Upper lobe of right lung (tissue), 1 donor: ENCODE results near the gene OSGEP. TPM values are rescaled to one million over a fixed set of nuclear protein-coding genes. Genes with fewer than 3 reads are reported as not detected.

ENCODE experiments used
- ATAC-seq: fragments of 200-7000 bp; cut with Tn5 transposase; one replicate; pipeline ENCODE4 v1.9.1; 2020; ENCODE audit warnings: mild to moderate bottlenecking, moderate library complexity
- DNase-seq: peaks from one replicate; pipeline ENCODE4 v3.0.0-alpha.2; 2020
- H3K27ac ChIP-seq: fragments of 200-600 bp; one replicate; pipeline ENCODE4 v1.8.0; 2022
- H3K27me3 ChIP-seq: fragments of 200-600 bp; one replicate; pipeline ENCODE4 v1.8.0; 2022; ENCODE audit warnings: mild to moderate bottlenecking
- H3K36me3 ChIP-seq: fragments of 200-600 bp; one replicate; pipeline ENCODE4 v1.8.0; 2022
- H3K4me1 ChIP-seq: fragments of 200-600 bp; one replicate; pipeline ENCODE4 v1.8.0; 2022
- H3K4me3 ChIP-seq: fragments of 200-600 bp; one replicate; pipeline ENCODE4 v1.8.0; 2022; ENCODE audit warnings: mild to moderate bottlenecking
- H3K9me3 ChIP-seq: fragments of 200-600 bp; one replicate; pipeline ENCODE4 v1.8.0; 2022
- CTCF ChIP-seq: fragments of 200-600 bp; IDR thresholded peaks from one replicate; pipeline ENCODE4 v1.8.0; 2022; ENCODE audit warnings: antibody characterized with exemption
- intact Hi-C: fragments of 100-400 bp; cut with DNase I; formaldehyde crosslinking; loops from one replicate; pipeline ENCODE4 v1.11.0; 2022
- total RNA-seq: library from RNA; stranded (reverse); fragmentation: NEBNext Ultra II Directional; extraction: Animal tissue kit (Norgen Biotek cat#: 25700); gene quantifications from one replicate; pipeline ENCODE4 v1.2.1, GENCODE V29; 2021
- donor health status: DM: no; HTN: yes; CAD: no; lungs with severe emphysema.

OSGEP gene
- total RNA-seq, 1 donor from 2014 or later = 33.8 TPM

DNA sequence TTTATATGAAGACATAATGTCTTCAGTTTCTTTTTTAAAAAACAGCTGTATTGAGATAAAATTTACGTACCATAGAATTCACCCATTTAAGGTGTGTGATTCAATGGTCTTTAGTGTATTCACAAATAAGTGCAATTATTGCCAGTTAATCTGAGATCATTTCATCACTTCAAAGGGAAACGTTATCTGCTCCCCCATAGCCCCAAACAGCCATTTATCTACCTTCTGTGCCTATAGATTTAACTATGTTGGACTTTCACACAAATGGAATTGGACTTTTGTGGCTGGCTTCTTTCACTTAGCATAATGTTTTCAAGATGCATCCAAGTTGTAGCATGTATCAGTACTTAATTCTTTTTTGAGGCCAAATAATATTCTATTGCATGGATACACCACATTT is 24.3 kb upstream of the OSGEP start:
- no peak for TF ChIP-seq CTCF
- H3K36me3 ChIP-seq = peaks cover 30% of the 10 kb centered on the region

GRCh38 chr14:20477211-20477876 is 22.7 kb upstream of the OSGEP start:
- H3K4me3 ChIP-seq = peak overlapping the region; percentile 4
- H3K27me3 ChIP-seq = no peaks in the 10 kb centered on the region
- intact Hi-C loops = no loop called here
- H3K4me1 ChIP-seq = peaks cover 20% of the 10 kb centered on the region
- H3K36me3 ChIP-seq = peaks cover 44% of the 10 kb centered on the region
- no peak for TF ChIP-seq CTCF
- H3K27ac ChIP-seq = peak overlapping the region; percentile 80
- H3K9me3 ChIP-seq = no peaks in the 10 kb centered on the region
- ATAC-seq (peak; percentile 81), DNase-seq (peak; percentile 81)

More for the DNA sequence above, 24.3 kb upstream of the OSGEP start:
- Histone ChIP-seq H3K4me1 (peaks cover 20% of the 10 kb centered on the region), H3K4me3 (no peak overlapping the region), H3K9me3 (no peaks in the 10 kb centered on the region), H3K27me3 (no peaks in the 10 kb centered on the region), H3K27ac (peak overlapping the region; percentile 80)
- ATAC-seq (no peak), DNase-seq (no peak)
- intact Hi-C loops = no loop called here

GRCh38 chr14:20476776-20477175 is 22.2 kb upstream of the OSGEP start:
- intact Hi-C loops = no loop called here
- Histone ChIP-seq H3K9me3 (no peaks in the 10 kb centered on the region), H3K27ac (peak overlapping the region; percentile 80), H3K27me3 (no peaks in the 10 kb centered on the region), H3K36me3 (peaks cover 50% of the 10 kb centered on the region), H3K4me1 (peaks cover 23% of the 10 kb centered on the region), H3K4me3 (no peak overlapping the region)
- no peak for DNase-seq
- ATAC-seq = no peak
- no peak for TF ChIP-seq CTCF

GRCh38 chr14:20472536-20473169 is 18.0 kb upstream of the OSGEP start:
- no peak overlapping the region for H3K4me3 ChIP-seq

DNA sequence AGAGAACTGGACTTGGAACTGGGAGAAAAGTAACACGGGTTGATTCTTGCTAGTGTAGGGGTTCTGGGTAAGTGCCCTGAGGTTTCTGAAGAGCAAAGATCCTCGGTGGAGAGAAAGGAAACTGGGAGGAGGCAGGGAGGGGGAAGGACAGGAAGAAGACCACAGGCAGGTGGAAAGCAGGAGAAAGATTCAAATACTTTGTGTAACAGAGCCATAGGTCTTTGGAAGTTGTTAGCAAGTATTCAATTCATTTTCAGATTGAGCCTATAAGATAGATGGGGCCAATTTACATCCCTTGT is 15.9 kb upstream of the OSGEP start:
- DNase-seq (no peak), ATAC-seq (no peak)
- no peak for TF ChIP-seq CTCF
- Histone ChIP-seq H3K36me3 (peaks cover 39% of the 10 kb centered on the region), H3K27ac (peak overlapping the region; percentile 92), H3K27me3 (no peaks in the 10 kb centered on the region), H3K4me3 (peak overlapping the region; percentile 79), H3K9me3 (no peaks in the 10 kb centered on the region), H3K4me1 (peaks cover 28% of the 10 kb centered on the region)
- intact Hi-C loops = no loop called here

More at GRCh38 chr14:20472536-20473169, 18.0 kb upstream of the OSGEP start:
- Histone ChIP-seq H3K36me3 (peaks cover 52% of the 10 kb centered on the region), H3K27me3 (no peaks in the 10 kb centered on the region), H3K4me1 (peaks cover 42% of the 10 kb centered on the region), H3K9me3 (no peaks in the 10 kb centered on the region), H3K27ac (no peak overlapping the region)
- DNase-seq = no peak
- intact Hi-C loops = no loop called here
- no peak for ATAC-seq
- no peak for TF ChIP-seq CTCF
